ENCODE measurements around the gene IRF9.

IRF9 gene

DNA sequence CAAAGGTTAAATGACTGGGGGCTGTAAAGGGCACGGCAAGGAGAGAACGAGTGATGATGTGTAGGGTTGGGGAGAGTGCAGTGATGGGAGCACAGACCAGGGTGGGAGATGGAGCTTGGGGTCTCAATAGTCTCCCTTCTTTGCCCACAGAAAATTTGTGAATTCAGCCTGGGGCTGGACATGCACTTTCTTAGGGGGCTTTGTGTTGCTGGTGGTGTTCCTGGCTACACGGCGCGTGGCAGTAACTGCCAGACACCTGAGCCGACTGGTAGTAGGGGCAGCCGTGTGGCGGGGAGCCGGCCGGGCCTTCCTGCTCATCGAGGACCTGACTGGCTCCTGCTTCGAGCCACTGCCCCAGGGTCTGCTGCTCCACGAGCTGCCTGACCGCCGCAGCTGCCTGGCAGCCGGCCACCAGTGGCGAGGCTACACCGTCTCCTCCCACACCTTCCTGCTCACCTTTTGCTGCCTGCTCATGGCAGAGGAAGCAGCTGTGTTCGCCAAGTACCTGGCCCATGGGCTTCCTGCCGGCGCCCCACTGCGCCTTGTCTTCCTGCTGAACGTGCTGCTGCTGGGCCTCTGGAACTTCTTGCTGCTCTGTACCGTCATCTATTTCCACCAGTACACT is 28.9 kb upstream of the IRF9 start:
- DNase-seq: no peak

DNA sequence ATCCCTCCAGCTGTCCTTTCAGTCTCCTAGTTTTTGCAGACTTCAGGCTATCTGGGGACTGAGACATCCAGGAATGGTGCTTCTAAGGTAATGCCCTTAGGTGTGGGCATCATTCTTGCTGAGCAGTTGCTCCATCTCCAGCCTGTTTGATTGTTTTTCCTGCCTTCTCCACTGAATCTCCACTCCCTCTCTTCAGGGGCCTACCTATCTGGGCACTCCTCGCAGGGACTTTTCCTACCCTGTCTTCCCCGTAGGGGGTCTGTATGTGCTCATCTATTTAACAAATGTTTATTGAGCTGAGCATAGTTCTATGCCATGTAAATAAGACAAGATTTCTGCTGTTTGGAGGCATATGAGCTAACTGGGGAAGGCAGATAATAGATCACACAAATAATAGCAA is 28.1 kb upstream of the IRF9 start:
- no peak for DNase-seq

DNA sequence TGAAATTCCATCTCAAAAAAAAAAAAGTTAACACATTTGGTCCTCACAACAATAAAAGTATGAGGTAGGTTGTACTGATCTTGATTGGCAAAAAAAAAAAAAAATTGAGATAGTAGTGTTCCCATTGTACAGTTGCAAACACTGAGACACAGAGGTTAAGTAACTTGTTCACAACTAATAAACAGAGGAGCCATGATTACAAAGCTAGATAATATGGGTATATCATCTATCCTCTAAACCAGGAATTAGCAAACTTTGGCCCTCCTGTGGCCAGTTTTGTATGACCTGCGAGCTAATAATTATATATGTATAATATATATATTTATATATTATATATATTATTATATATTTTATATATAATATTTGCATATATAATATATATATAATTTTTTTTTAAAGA is 27.3 kb upstream of the IRF9 start:
- no peak for DNase-seq

- DNase-seq: no peak
Measured at GRCh38 chr14:24135584-24135833, 25.6 kb upstream of the IRF9 start.

DNA sequence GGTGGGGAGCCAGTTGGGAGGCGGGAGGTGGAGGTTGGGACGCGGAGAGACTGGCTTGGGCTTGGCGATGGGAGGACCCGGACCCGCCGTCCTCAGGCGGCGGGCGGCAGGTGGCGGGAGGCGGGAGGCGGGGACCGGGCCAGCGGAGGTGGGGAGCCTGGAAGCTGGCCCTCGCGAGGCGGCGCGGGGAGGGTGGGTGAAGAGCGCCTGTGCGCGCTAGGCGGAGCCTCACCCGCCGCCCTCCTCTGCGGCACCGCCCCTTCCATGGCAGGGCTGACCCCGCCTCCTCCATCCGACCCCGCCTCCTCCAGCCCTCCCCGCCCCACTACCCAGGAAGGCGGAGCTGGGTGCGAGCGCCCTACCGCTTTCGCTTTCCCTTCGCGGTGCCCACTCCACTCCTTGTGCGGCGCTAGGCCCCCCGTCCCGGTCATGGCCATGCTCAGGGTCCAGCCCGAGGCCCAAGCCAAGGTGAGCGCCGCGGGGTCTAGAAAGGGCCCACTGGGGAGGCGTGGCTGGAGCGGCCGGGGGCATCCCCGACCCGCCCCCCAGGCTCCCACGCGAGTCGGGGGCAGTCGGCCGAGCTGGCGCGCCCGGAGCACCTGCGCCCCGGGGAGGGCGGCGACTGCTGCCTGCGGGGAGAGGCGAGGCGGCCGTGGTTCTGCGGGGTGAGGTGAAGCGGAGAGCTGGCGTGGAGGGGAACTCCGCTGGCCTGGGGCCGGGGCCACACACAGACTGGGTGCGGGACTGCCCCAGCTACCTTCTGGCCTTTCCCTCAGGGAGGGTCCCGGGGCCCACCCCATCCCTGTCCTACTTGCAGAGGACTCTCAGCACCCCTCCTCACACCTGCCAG is 25.0 kb upstream of the IRF9 start, which contains the start of gene PSME1:
Gene PSME1 (plus strand): TSS at position 361 of the 850 bp plus-strand sequence. CDS start 69 bp downstream, at position 430.
- DNase-seq: peak; percentile 91

GRCh38 chr14:24136684-24137528 is 24.2 kb upstream of the IRF9 start:
- no peak for DNase-seq

- DNase-seq: no peak
Measured at GRCh38 chr14:24137529-24138395, 23.3 kb upstream of the IRF9 start.

DNA sequence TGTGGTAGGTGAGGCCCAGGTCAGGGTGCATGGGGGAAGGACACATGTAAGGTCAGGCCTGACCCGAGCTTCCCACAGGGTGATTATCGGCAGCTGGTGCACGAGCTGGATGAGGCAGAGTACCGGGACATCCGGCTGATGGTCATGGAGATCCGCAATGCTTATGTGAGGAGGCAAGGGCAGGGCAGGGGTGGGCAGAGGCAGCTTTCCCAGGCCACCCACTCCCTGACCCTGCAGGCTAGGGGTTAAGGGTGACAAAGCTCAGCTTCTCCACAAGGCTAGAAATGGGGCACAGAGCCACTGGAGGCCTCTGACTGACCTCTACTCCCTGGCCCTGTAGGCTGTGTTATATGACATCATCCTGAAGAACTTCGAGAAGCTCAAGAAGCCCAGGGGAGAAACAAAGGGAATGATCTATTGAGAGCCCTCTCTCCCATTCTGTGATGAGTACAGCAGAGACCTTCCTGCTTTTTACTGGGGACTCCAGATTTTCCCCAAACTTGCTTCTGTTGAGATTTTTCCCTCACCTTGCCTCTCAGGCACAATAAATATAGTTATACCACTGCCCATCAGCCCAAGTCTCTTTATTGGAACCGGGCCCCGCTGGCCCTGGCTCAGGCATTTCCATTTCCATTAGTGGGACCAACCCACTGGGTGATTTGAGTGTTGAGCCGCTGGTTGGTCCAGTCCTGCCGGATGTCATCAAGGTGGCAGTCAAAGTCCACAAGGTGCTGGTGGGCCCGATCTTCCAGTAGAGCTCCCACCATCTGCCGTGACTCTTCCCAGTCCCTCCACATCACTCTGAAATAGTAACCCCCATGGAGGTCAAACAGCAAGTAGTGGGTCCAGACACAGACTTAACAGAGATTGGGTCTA is 22.4 kb upstream of the IRF9 start:
- no peak for DNase-seq

GRCh38 chr14:24139272-24139934 is 21.7 kb upstream of the IRF9 start:
- DNase-seq: no peak

DNA sequence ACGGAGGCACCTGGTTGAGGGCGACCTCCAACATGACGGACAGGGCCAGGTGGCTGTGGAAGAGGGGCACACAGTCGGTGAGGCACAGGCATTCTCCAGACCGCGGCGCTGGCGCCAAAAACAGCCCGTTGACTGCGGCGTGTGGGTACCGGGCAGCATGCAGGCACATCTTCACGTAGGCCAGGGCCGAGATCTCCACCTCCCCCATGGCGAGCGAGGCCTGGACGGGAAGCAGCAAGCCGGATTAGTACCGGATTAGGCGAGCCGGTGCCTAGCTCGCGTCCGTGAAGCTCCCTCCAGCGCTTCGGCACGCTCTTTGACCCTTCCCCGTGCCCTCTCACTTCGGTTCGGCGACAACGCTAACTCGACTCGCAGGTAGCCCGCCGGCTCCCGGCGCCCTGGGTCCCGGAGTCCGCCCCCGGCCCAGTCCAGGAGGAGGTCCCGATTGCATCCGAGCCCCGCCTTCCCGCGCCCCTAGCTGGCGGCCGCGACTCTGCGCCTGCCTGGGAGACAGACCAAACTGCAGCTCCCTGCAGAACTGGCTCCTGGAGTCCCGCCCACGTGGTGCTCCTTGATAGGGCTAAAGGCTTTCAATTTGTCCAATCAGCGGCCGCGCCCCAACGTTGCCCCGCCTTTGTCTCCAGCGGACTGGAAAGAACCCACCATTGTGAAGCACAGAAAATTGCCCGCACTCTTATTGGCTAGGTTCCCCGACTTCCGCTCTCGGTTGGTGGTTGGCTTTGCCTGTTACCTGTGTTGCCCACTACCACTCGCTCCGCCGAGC is 19.8 kb upstream of the IRF9 start, which contains the start of gene EMC9:
Gene EMC9 (minus strand): TSS at position 495 of the 784 bp plus-strand sequence. CDS start 287 bp downstream, at position 208.
- peak; percentile 99 for DNase-seq

GRCh38 chr14:24143511-24143910 is 17.6 kb upstream of the IRF9 start:
- DNase-seq: no peak

DNA sequence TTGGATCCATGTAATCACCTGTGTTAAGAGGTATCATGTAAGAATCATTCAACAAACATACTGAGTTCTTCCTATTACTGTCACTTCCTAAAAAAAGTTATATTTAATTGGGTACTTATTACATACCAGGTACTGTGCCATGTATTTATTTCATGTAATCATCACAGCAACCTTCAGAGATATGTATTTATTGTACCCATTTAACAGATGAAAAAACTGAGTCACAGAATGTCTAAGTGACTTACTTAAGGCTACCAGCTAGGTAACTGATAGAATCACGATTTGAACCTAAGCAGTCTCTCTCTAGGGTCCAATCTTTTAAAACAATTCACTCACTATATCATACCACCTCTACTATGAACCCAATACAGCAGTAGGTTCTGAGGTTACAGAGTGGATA is 16.6 kb upstream of the IRF9 start:
- DNase-seq: no peak

DNA sequence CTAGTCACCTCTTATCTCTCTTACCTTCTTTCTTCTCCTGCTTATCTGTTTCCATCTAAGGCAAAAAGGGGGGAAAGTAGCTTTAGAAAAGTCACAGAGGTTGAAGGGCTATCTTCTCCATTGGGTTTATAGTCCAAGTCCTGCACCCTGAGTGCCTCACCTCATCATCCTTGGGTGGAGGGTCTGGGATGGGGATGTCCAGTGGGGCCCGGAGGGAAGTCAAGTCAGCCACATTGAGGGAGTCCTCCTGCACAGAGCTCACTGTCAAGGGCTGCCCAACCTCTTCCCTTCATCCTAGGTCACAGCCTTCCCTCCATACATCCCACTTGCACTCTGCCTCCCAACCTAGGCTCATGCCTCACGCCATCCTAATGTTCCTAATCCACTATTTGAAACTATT is 15.8 kb upstream of the IRF9 start:
- no peak for DNase-seq

DNA sequence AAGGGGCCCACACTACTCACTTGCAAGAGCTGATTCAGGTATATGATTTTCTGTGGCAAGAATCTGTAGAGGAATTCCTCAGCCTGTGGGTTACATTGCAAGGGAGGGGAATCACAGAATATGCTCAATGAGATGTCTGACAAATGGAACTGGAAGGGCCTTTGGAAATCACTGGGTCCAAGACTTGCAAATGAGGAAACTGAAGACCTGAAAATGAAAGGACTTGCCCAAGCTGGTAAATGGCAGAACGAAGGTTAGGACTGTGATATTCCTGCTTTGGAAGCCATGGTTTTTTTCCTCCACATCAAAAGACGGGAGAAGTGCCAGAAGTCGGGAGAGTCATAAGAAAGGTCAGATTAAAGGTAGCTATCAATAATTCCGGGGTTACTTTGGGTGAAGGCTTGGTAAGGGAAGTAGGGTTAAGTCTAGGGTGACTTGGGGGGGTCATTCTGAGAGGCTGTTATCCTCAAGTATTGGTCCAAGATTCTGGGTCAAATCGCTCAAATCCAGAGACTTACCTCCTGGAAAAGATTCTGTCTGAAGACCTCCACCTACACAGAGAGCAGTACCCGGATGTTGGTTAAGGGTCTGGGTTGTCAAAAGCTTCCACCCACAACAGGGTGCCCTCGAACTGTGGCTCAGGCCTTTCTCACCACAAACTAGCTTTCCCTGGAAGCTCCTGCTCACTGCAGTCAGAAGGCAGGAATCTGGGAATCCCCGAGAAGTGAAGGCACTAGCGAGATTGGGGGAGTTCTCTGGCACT is 15.2 kb upstream of the IRF9 start:
- DNase-seq: no peak

GRCh38 chr14:24146453-24146977 is 14.6 kb upstream of the IRF9 start, which contains the start of gene PSME2:
TSS of gene PSME2 (minus strand) at chr14:24146610. CDS start at chr14:24146581, 29 bp downstream.
- DNase-seq: peak; percentile 70

- peak; percentile 94 for DNase-seq
Measured at GRCh38 chr14:24146978-24147760, 13.9 kb upstream of the IRF9 start, which contains the start of gene RNF31. TSS of gene RNF31 (plus strand) at chr14:24147498. CDS start at chr14:24147699, 201 bp downstream.

DNA sequence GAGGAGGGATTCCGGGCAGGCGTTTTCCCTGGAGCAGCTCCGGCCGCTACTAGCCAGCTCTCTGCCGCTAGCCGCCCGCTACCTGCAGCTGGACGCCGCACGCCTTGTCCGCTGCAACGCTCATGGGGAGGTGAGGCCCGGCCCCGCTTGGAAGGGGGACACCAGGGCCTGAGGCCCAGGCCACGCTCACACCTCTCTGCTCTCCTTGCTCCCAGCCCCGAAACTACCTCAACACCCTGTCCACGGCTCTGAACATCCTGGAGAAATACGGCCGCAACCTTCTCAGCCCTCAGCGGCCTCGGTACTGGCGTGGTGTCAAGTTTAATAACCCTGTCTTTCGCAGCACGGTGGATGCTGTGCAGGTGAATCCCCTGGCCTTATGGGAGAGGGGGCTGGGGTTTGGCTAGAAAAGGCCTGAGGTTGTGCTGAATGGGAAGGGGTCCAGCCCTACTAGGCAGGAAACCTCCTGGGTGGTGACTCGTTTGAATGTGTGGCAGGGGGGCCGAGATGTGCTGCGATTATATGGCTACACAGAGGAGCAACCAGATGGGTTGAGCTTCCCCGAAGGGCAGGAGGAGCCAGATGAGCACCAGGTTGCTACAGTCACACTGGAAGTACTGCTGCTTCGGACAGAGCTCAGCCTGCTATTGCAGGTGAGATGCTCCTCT is 13.2 kb upstream of the IRF9 start:
- no peak for DNase-seq
